COLO668 (cell line): Measurements from ENCODE around the gene RELB.

ENCODE experiments used
- DNase-seq: peaks from one replicate; lab custom pipeline; 2025; ENCODE audit not compliant: unreplicated experiment; lab: John Stamatoyannopoulos, UW

Gene RELB

GRCh38 chr19:45019187-45019586 is 17.9 kb downstream of the RELB start:
- DNase-seq: no peak

- no peak for DNase-seq
Observed at GRCh38 chr19:45020071-45020470, 18.8 kb downstream of the RELB start.

GRCh38 chr19:45021971-45022370 is 20.7 kb downstream of the RELB start:
- DNase-seq: no peak

- DNase-seq: no peak
Observed at GRCh38 chr19:45023048-45023447, 21.8 kb downstream of the RELB start.

DNA sequence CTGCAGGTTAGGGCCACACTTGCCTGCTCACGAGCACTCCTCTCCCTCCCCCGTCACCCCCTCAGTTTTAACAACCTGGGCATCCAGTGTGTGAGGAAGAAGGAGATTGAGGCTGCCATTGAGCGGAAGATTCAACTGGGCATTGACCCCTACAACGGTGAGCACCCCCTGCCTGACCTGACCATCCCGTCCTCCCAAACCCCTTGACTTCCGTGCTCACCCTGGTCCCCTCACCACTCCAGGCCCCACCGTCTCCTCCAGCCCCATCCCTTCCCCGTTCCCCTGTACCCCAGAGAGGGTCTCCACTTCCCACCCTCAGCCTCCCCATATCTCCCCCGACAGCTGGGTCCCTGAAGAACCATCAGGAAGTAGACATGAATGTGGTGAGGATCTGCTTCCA is 24.0 kb downstream of the RELB start:
- no peak for DNase-seq

DNA sequence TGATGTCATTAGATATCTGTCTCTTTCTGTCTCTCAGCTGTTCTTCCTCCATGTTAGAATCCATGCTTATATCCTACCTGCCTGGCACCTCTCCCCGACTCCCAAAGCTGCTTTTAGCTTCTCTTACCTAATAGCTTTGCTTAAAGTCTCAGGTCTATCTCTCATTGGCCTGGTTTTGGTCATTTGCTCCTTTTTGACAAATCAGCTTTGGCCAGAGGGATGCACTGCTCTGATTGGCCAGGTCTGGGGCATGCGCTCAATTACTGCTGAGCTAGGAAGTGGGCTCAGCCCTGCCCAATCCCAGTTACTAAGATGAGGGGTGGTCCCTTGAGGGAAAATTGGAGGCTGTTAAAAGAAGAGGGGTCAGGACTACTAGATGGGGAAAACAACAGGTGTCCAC is 26.1 kb downstream of the RELB start:
- DNase-seq: no peak

- DNase-seq: no peak
Observed at GRCh38 chr19:45030825-45031224, 29.6 kb downstream of the RELB start.

DNA sequence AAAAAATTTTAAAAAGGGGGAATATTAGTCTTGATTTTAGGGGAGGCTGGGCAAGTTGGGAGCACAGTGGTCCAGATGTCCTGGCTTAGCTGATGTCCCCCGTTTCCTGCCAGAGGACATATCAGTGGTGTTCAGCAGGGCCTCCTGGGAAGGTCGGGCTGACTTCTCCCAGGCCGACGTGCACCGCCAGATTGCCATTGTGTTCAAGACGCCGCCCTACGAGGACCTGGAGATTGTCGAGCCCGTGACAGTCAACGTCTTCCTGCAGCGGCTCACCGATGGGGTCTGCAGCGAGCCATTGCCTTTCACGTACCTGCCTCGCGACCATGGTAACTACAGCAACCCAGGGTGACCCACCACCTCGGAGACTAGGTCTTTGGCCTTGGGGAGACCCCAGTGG is 31.2 kb downstream of the RELB start:
- DNase-seq: no peak

- DNase-seq: no peak
Observed at GRCh38 chr19:45035755-45036154, 34.5 kb downstream of the RELB start.

GRCh38 chr19:45037393-45038169 is 36.3 kb downstream of the RELB start:
- no peak for DNase-seq

DNA sequence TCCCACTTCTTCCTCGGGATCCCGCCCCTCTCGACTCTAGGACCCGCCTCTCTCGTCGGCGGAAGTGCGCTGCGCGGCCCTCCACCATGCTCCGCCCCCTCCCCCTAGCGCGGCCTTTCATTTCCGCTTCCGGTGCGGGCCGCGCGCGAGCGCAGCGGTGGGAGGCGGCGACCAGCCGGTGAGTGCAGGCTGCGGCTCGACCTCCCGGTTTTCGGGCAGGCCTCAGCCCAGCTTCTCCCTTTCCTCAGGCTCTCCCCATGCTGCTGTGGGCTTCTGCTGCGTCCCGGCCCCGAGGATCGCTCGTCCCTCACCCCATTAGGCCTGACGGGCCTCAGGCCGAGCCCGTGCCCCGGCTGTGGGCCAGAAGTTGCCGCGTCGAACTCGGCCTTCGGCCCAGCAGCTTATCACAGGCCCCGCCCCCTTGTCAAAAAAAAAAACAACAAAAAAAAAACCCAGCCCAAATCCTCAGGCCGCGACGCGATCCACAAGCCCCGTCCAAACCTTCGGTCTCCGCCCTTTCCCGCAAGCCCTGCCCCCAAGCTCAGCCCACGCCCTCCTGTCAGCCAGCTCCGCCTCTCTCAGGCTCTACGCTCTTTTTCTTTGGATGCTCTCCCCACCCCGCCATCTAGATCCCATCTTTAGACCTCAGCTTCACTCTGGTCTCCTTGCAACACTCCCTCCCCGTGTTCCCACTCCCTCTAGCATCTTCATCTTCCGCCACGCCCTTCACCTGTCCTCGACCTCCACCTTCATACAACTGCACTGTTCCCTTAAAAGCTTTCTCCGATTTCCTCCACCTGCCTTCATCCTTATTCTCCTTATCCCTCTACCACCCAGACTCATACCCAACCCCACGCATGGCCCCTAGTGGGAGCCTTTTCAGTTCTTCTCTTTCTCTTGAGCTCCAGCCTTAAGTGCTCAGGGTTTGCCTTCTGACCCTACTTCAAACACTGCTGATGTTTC is 37.9 kb downstream of the RELB start, which contains the start of gene CLASRP:
Gene CLASRP (plus strand): TSS at position 115 of the 963 bp plus-strand sequence. CDS start 1,168 bp downstream, outside the sequence.
- peak; percentile 93 for DNase-seq

GRCh38 chr19:45040059-45040771 is 39.0 kb downstream of the RELB start:
- no peak for DNase-seq

- no peak for DNase-seq
Observed at GRCh38 chr19:45041125-45041524, 39.9 kb downstream of the RELB start.

GRCh38 chr19:45045671-45046353 is 44.5 kb downstream of the RELB start:
- DNase-seq: peak; percentile 62

- no peak for DNase-seq
Observed at GRCh38 chr19:45046355-45046754, 45.1 kb downstream of the RELB start.

DNA sequence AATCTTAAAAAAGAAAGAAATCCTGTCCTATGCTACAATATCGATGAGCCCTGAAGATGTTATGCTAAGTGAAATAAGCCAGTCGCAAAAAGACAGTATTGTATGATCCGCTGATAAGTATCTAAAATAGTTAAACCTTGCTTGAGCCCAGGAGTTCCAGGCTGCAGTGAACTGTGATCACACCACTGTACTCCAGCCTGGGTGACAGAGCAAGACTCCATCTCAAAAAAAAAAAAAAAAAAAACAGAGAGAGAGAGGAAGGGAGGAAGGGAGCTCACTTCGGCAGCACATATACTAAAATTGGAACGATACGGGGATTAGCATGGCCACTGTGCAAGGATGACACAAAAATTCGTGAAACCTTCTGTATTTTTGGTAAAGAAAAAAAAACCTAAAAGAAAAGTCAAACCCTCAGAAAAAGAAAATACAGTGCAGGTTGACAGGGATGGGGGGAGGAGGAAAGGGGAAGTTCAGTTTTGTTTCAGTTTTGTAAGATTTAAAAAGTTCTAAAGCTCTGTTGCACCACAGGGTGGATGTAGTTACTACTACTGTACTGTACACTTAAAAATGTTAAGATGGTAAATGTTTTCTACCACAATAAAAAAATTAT is 46.0 kb downstream of the RELB start:
- no peak for DNase-seq

DNA sequence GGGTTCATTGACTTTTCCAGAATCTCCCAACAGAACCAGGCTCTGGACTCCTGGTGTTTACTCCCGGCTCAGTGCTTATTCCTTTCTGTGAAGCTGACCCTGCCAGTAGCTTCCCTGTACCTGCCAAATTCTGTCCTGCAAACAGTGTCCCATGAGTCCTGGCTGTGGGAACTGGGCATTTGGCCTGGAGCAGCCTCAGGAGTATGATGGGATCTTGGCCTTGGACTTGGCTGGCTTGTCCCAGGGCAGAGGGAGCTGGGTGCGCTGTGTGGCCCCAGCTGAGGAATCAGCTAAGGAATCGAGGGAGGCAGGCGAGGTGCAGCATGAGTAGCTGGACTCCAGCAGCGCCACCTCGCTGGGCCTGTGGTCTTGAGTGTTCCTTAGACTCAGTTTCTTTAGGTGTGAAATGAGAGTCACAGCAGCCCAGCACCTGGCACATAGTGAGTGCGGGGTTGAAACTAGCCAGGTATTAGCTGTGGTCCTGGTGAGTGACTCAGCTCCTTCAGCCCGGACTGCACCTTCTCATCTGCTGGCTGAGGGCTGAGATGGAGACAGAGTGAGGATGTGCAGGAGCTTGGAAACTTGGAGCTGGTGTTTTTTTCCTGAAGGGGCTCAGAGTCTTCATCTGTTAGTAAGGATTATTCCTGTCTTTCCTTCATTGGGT is 47.9 kb downstream of the RELB start:
- no peak for DNase-seq

GRCh38 chr19:45050036-45050435 is 48.8 kb downstream of the RELB start:
- no peak for DNase-seq

DNA sequence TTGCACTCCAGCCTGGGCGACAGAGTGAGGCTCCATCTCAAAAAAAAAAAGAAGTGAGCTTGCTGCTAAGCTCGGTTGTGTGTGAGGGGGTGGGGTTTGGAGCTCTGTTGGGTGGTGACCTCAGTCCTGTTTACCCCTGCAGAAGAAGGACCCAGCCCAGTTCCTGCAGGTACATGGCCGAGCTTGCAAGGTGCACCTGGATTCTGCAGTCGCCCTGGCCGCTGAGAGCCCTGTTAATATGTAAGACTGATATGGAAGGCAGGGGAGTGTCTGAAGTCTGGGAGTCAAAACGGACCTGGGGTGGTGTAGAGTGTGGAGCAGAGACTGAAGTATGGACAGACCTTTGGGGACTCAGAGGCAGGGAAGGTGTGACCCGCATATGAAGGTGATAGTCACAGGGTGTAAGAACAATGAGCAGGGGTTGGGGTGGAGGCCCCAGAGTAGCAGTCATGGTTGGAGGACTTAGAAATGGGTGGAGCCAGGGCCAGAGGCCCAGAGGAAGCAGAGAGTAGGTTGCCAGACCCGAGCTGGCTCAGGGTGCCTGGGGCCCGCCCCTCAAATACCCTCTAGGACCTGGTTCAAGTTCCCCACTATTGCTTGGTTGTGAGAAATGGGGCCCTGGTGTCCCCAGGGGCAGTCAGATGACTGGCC is 50.8 kb downstream of the RELB start:
- no peak for DNase-seq
